Kasumi-1 (cell line): ENCODE results near the gene HOTAIR.

Experiments
- DNase-seq, 2 experiments: peaks; one replicate each; lab custom pipeline; 2025; lab: John Stamatoyannopoulos, UW

HOTAIR gene

GRCh38 chr12:53988541-53989226 is 13.9 kb upstream of the HOTAIR start:
- no peak for DNase-seq

DNA sequence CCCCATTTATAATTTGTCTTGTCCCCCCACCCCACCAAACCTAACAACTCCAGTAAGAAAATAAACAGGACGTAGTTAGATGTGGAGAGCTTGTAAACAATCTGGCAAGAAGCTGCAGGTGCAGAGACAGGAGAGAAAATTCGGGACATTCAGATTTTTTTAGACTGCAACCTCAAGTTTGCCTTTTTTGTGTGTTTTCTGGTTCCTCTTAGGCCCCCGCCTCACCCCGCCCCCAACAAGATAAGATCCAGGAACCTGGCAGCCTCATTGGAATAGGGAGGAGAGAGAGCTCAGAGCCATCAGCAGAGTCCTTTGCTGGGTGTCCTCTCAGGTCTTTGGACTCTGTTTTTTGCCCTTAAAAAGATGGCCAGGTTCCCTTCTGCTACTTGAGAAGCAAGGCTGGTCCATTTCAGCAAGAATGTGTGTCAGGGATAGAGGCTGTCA is 13.1 kb upstream of the HOTAIR start:
- DNase-seq, result no peak

DNA sequence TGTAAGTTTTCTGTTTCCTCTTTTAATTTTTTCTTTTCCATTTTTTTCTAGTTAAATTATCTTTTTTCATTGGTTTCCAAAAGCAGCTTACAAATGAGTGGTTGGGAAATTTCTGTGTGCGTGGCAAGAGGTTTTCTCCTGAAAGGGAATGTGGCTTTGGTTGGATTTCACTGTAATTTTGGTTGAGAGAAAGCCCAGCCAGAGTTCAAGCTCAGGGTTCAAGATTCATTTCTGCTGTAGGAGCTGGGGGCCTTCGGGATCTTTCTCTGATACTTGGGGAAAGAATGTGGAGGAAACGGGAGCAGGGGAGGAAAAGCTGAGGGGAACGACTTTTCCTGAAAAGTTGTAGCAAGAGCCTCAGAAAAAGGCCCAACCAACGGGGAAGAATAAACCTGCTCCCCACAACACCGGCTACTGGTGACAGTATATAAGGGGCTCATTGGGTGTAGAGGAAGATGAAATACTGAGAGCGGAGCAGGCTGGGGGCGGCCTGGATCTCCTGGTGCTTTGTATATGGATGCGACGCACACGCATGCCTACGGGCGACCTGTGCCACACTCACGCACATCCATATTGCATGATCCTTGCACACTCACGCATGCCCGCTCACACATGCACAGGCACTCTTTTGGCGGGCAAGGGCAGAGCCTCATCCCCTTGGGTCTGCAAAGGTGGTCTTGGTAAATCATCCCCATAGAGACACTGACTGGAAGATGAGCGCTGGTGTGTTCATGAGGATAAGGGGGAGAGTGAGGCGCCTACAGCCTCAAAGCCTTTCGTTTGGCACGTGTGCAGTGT is 12.1 kb upstream of the HOTAIR start:
- no peak for DNase-seq

DNA sequence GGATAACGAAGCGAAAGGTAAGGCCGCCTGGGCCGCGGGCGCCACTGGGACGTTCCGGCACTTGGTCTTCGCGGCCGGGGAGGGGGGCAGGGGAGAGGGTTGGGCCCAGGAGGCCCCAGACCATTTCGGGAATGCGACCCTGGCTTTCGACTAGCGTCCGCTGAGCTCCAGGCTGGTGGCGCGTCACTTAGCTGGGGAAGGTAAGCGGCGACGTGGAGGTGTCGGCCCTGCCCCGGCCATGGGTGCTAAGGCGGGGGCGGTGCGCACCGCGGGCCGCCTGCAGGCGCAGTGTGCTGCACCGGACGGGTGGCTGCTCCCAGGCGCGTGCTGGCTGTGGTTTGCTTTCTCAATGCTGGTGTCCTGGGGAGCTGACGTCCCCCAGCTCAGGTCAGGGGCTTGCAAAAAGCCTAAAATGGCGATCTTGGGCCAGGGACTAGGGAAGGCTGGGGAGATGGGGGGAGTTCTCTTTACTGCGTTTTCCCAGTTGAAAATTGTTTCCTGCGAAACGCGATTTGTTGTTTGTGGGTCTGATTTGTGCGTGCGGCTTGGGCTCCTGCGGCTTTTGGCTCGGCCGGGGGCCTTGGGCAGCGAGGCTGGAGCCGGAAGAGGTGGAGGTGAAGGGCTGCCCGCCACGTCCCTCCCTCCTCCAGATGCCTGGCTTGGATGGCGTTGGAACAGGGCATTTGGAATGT is 11.4 kb upstream of the HOTAIR start:
- no peak for DNase-seq

- DNase-seq, result no peak
Observed at GRCh38 chr12:53985692-53985993, 10.9 kb upstream of the HOTAIR start.

- DNase-seq, result no peak
Observed at GRCh38 chr12:53984901-53985691, 10.3 kb upstream of the HOTAIR start, which contains the start of gene HOXC10. TSS of gene HOXC10 (plus strand) at chr12:53985146. CDS start at chr12:53985260, 114 bp downstream.

GRCh38 chr12:53983950-53984572 is 9.3 kb upstream of the HOTAIR start:
- no peak for DNase-seq

- no peak for DNase-seq
Observed at GRCh38 chr12:53983568-53983949, 8.8 kb upstream of the HOTAIR start.

- DNase-seq, result no peak
Observed at GRCh38 chr12:53982648-53983567, 8.2 kb upstream of the HOTAIR start.

DNA sequence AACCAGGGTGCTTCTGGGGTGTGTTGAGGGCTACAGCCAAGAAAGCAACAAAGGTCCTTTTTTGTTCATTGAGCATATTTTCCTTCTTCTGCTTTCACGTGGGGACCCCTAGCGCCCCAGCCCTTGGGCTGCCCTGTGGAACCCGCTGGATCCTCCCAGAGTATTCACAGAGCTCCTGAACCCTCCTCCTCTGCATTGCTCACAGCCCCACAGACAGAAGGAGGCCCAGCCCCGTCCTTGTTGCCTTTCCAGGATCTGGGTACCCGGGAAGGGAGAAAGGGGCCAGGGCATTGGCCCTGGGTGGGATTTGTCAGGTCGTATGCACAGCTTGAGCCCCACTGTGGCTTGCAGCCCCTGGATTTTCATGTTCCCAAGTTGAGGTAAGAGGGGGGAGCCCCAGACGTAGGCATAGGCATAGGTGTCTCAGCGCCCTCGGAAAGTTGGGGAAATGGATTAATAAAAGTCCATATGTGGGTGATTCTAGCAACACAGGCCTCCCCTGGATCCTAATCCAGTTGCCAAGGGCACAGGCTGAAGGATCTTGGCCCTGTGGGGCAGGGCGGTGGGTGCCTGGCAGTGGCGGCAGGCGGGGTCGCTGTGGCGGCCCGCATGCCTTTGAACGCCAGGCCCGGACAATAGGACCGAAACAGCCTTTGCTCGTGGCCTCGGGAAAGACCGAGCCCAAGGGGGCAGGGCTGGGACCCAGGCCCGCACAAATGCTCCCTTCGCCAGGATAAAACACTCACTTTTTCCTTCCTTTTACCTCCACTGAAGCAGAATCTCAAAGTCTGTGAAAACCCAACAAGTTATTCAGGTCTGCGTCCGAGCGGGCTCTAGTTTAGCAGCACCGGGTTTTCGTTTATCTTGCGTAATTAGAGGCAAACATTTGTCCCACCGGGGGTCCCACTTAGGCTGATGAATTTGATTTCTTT is 7.1 kb upstream of the HOTAIR start:
- no peak for DNase-seq

DNA sequence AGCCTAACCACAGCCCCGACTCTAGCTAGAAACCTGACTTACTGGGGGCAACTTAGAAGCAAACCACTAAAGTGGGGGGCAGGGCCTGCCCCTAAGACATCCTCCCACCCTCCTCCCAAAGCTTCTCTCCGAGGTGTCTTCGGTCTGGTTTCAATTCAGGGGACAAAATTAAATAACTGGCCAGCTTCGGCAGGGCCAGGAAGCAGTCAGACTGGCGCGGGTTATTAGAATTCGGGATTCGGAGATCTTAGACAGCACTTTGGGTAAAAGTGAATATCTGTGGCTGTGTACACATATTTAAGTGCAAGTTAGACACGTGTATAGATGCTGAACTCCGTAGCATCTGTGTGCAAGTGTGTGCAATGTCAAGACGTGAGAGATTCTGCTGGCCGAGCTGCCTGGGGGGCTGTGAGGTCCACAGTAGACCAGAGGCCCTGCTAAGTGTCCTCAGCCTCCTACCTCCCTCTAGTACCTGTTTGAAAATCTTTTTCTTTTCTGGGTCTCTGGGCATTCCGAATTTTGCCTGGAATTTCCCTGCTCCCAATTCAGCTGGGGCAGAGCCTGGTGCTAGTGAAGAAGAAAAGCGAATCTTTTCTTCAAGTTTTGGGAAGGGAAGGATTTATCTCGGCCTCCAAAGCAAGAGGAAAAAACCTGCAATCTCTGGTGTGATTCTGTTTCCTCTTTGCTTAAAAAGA is 6.2 kb upstream of the HOTAIR start:
- no peak for DNase-seq

DNA sequence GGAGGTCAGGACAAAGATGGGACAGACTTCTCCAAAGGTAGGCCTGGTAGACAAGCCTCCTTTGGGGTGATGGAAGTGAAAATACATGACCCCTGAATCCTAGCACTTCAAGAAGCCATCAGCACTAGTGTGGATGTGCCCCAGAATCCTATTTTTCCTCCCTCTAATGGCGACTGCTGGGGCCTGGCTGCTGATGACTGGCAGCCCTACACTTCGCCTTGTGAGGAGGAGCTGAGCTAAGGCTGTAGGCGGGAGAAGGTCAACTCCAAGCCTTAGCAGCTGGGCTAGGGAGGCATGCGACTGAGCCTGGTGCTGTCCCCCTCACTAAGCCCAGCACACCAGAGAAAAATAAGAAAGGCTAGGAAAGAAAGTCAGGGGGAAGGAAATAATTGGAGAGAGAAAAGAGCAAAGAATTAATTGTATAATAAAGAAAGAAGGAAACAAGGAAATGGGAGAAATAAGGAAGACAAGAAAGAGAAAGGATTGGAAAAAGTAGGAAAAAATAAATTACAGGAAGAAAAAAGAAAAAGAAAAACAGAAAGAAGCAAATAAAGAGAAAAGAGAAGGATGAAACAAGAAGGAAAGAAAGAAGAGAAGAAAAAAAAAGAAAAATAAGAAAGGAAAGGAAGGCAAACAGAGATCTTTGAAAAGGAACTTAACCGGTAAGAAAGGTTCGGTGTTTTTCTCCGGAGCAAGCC is 5.5 kb upstream of the HOTAIR start:
- no peak for DNase-seq

DNA sequence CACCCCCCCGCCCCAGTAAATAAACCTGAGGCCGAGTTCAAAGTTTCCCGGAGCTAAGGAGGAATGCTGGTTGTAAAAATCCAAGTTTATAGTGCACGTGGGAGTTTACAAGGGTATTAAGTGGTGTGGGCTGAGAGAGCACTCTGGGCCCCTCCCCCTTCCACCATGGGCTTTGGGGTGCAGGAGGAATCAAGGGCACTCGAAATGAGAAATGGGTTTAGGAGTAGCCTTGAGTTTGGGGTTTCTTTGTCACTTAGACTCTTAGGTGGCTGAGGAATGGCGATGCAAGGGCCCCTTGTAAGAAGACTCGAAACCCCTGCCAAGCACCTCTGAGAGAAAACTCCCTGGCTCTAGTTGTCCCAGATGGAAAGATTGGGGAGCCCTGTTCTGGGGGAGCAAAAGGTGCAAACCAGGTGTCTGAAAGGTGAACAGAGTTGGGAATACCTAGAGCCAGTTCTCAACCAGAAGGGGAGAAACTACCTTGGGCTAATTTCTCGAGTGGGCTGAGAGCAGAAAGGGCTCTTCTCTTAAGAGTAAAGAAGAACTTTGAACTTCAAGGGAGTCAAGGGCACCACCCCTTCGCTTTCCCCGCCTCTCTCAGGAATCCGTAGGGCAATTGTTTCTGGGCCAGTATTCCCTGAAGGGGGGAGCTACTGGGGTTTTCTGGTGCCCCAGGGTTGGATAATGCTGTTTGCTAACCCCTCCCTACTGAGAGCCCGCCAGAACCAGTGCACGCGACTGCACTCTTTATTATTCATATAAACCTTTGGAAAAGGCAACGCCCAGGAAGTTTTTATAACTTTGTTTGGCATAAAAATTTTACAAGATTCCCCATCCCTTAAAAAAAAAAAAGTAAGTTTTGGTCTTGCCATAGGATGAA is 4.0 kb upstream of the HOTAIR start:
- DNase-seq, result no peak

DNA sequence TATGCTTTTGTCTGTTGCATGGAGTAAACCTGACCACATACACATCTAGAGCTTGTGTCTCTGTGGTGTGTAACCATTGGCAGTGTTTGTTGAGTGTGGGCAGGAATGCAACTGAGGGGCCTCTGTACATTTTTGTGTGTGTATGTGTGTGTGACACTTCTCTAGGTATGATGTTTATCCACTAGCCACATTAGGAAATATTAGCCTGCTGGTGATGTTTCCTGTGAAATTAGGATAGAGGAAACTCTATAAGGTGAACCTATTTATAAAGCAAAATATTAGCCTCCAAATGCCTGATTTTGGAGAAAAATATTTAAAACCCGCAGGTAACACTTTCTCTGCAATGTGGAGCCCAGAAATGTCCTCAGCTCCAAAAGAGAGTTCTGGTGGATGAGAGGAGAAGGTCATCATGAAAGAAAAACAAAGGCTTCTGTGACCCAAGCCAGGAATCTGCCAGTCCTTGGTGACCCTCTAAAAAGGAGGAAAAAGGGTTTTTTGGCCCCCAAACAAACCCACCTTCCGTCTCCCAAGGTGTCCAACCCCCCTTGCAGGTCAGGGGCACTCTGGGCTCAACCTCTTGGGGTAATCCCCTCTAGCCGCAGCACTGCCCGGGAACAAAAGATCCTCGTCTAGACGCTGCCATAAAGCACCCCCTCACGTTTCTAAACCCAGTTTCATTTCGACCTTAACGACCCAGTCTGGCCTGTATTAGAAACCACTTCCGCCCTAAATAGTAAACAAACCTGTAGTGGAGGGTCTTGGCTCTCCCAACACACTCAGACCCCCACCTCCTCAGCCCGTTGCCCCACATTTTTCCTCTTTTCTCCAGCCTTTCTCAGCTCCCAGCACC is 3.1 kb upstream of the HOTAIR start:
- DNase-seq, result no peak

DNA sequence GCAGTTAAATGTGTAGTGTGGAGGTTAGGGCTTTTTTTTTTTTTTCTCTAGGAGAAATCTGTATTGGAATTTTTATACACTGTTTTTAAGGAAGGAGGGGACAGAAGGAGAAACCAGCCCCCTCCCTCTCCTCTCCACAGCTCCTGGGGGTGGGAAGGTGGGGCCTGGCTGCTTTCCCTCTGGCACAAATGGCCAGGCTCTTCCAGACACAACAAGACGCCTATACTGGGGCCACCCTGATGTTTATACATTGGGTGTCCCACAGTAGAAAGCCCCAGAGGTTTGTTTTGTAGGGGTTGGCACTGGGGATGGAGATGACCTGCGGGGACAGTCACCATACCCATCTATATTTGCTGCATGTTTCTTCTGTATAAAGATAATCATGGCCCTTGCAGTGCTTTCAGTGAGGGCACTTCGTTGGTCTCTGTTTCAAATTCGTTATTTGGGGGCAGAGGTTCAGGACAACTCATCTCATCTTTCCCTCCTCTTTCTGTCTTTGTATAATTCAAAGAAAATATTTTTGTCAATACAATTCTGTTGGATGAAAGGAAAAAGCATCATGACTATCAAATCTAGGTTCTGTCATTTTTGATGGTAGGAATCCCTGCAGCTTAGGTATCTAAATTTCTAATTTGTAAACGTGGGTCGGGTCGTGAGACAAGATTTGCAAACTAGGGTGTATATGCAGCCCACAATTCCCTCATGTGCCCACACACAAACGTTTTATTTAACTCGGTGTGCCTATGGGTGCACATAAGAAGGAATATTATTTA is 2.3 kb upstream of the HOTAIR start:
- DNase-seq, result no peak
